ENCODE data around the gene ZNF148.

Gene ZNF148

DNA sequence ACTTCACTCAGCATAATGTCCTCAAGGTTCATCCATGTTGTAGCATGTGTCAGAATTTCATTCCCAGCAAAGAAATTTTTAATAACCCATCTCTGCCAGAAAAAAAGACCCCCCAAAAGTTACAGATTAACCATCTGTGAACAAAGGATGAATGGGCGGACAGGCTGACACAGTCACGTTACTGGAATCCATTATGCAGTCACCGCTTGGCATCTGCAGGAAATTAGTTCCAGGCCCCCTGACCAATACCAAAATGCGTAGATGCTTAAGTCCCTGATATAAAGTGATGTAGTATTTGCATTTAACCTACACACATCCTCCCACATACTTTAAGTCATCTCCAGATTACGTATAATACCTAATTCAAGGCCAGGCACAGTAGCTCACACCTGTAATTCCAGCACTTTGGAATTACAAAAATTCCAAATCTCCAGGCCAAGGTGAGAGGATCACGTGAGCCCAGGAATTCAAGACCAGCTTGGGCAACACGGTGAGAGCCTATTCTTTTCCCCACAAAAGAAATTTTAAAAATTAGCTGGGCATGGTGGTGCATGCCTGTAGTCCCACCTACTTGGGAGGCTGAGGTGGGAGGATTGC is 161.1 kb downstream of the ZNF148 start:
- TF ChIP-seq SIN3A (IDR thresholded peaks at IDR 0.05; ENCODE audit: borderline replicate concordance, insufficient read depth, low read length) (no peak), FOXP2 (optimal IDR thresholded peaks at IDR 0.05; ENCODE audit: borderline replicate concordance, extremely low read depth, extremely low read length, insufficient read depth) (no peak), POLR2AphosphoS5 (IDR thresholded peaks at IDR 0.05; ENCODE audit: low read depth, low read length) (no peak), TAF1 (IDR thresholded peaks at IDR 0.05; ENCODE audit: borderline replicate concordance, insufficient read depth, low read length) (no peak)
- TF ChIP-seq, protein P1, sequence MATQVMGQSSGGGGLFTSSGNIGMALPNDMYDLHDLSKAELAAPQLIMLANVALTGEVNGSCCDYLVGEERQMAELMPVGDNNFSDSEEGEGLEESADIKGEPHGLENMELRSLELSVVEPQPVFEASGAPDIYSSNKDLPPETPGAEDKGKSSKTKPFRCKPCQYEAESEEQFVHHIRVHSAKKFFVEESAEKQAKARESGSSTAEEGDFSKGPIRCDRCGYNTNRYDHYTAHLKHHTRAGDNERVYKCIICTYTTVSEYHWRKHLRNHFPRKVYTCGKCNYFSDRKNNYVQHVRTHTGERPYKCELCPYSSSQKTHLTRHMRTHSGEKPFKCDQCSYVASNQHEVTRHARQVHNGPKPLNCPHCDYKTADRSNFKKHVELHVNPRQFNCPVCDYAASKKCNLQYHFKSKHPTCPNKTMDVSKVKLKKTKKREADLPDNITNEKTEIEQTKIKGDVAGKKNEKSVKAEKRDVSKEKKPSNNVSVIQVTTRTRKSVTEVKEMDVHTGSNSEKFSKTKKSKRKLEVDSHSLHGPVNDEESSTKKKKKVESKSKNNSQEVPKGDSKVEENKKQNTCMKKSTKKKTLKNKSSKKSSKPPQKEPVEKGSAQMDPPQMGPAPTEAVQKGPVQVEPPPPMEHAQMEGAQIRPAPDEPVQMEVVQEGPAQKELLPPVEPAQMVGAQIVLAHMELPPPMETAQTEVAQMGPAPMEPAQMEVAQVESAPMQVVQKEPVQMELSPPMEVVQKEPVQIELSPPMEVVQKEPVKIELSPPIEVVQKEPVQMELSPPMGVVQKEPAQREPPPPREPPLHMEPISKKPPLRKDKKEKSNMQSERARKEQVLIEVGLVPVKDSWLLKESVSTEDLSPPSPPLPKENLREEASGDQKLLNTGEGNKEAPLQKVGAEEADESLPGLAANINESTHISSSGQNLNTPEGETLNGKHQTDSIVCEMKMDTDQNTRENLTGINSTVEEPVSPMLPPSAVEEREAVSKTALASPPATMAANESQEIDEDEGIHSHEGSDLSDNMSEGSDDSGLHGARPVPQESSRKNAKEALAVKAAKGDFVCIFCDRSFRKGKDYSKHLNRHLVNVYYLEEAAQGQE (IDR thresholded peaks at IDR 0.05; ENCODE audit: insufficient read depth in 1 of 2, low read depth in 2 of 2, low read length in 2 of 2): no peak

DNA sequence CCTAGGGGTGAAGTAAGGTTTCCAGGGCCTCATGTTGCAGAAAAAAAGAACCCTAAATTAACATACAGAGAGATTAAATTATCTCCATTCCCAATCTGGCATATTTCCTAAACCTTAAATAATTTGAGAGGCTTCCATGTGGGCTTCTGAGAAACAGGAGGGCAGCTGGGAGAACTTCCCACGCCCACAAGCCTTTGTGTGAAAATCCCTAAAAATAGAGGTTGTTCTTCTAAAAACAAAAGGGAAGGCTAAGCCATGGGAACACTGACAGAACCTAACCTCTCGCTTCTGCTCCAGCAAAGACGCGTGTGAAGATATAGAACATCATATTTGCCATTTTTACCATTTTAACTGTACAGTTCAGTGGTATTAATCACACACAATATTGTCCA is 161.8 kb downstream of the ZNF148 start:
- TF ChIP-seq POLR2AphosphoS5 (IDR thresholded peaks at IDR 0.05; ENCODE audit: low read depth, low read length) (no peak), TAF1 (IDR thresholded peaks at IDR 0.05; ENCODE audit: borderline replicate concordance, insufficient read depth, low read length) (no peak), FOXP2 (optimal IDR thresholded peaks at IDR 0.05; ENCODE audit: borderline replicate concordance, extremely low read depth, extremely low read length, insufficient read depth) (no peak), SIN3A (IDR thresholded peaks at IDR 0.05; ENCODE audit: borderline replicate concordance, insufficient read depth, low read length) (no peak)
- TF ChIP-seq, protein P1 (IDR thresholded peaks at IDR 0.05; ENCODE audit: insufficient read depth in 1 of 2, low read depth in 2 of 2, low read length in 2 of 2): no peak

DNA sequence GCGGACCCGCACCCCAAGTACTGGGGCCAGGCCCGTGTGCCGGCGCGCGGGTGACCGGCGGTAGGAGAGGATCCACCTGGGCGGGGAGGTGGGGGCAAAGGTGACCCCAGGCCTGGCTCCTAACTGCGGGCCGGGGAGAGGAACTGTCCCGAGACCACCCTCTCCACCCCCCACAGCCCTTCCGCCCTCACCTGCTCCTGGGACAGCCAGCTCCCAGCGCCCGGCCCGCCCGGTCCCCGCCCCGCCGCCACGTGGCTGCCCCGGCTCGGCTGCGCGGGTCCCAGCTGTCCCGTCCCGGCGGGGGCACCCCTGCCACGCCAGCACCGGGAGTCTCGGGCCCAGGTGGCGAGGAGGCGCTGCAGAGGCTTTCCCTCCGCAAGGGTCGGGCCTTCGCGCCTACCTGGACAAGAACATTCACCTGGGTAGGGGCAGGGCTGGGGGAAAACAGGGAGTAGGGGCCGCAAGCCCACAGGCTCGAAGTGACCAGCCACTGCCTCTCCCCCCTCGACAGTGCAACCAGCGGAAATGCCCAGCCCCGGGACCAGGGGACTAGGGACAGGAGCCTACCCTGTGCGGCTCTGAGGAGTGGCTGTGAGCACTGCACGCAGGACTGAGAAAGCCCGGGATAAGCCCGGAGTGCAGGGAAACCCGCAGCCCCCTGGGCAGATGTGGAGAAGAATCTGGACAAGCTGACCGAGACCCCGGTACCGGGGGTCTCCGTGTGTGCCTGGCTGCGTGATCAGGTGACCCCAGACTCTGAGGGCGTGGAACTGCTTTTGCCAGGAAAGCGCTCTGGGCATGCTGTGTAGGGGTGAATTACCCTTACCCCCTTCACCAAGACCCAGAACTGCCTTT is 162.4 kb downstream of the ZNF148 start, which contains the start of gene SLC12A8:
Gene SLC12A8, minus strand, starts transcription at position 240 of the 855 bp plus-strand sequence. CDS start 1,399 bp downstream, outside the sequence.
- no peak for TF ChIP-seq SIN3A (IDR thresholded peaks at IDR 0.05; ENCODE audit: borderline replicate concordance, insufficient read depth, low read length)
- TF ChIP-seq POLR2AphosphoS5 (IDR thresholded peaks at IDR 0.05; ENCODE audit: low read depth, low read length): no peak

DNA sequence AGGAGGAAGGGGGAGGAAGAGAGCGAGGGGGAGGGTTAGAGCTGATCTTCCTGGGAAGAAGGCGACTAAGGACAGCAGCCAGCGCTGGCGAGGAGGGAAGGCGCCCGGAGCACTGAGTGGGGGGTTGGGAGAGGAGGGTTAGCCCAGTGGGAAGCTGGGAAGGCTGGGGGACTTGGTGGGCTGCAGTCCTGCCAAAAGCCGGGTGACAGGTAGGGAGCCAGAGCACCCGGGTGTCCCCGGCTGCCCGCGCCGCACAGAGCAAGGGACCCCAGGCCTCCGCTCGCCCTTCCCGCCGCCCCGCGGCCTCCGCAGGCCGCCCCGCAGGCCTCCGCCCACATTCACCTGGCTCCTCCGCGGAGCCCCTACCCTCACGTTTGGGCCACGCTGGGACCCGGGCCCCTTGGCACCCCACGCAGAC is 163.0 kb downstream of the ZNF148 start:
- no peak for TF ChIP-seq SIN3A (IDR thresholded peaks at IDR 0.05; ENCODE audit: borderline replicate concordance, insufficient read depth, low read length)
- TF ChIP-seq, protein P1 (IDR thresholded peaks at IDR 0.05; ENCODE audit: insufficient read depth in 1 of 2, low read depth in 2 of 2, low read length in 2 of 2): no peak
- TF ChIP-seq FOXP2 (optimal IDR thresholded peaks at IDR 0.05; ENCODE audit: borderline replicate concordance, extremely low read depth, extremely low read length, insufficient read depth): no peak
- no peak for TF ChIP-seq TAF1 (IDR thresholded peaks at IDR 0.05; ENCODE audit: borderline replicate concordance, insufficient read depth, low read length)
- no peak for TF ChIP-seq POLR2AphosphoS5 (IDR thresholded peaks at IDR 0.05; ENCODE audit: low read depth, low read length)

DNA sequence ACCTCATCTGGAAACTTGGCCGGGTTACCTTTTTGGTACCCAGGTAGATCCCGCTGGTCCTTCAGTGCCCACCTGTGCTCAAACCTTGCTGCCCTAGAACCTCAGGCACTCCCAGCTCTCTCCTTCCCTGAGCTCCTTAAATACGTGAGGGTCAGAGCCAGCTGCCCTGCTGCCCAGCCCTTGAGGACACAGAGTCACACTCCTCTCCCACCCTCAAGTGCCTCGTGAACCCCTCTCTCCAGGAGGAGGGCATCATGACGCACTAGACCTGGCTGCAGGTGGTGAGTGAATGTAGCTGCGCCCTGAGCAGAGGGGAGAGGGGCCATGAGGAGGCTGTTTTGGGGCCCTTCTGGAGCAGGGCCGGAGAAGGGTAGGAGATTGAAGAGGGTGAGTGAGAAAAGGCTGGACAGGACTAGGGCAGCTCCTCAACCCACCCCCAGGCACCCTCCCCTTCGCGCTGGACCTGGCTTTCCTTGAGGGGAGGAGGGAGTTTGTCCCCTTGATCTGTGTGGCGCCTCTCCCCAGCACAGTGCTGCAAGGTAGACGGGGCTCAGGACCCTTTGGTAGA is 163.5 kb downstream of the ZNF148 start:
- TF ChIP-seq FOXP2 (optimal IDR thresholded peaks at IDR 0.05; ENCODE audit: borderline replicate concordance, extremely low read depth, extremely low read length, insufficient read depth) (no peak), SIN3A (IDR thresholded peaks at IDR 0.05; ENCODE audit: borderline replicate concordance, insufficient read depth, low read length) (no peak), TAF1 (IDR thresholded peaks at IDR 0.05; ENCODE audit: borderline replicate concordance, insufficient read depth, low read length) (no peak), POLR2AphosphoS5 (IDR thresholded peaks at IDR 0.05; ENCODE audit: low read depth, low read length) (no peak)
- TF ChIP-seq, protein P1 (IDR thresholded peaks at IDR 0.05; ENCODE audit: insufficient read depth in 1 of 2, low read depth in 2 of 2, low read length in 2 of 2): no peak
